ENCODE results near the gene SSX2.
"Not testable (repeated sequence)": the region's sequence is repeated elsewhere in the genome, so short reads cannot be mapped to it uniquely, and the experiment has no call there.

Gene SSX2

GRCh38 chrX:52707078-52707477 lies at the start of gene SSX2:
SSX2 (minus strand) TSS chrX:52707178; CDS start chrX:52705749, 1,429 bp downstream.
- not testable (repeated sequence) for DNase-seq (ENCODE audit: low read depth, low spot score)

- DNase-seq (ENCODE audit: low read depth, low spot score), result not testable (repeated sequence)
These were observed 44.0 kb upstream of the SSX2 start, which contains the start of gene SSX2B for GRCh38 chrX:52750952-52751351. SSX2B (plus strand) TSS chrX:52751252; CDS start chrX:52752681, 1,429 bp downstream.

- not testable (repeated sequence) for DNase-seq (ENCODE audit: low read depth, low spot score)
These were observed 14.9 kb downstream of the SSX2 start for GRCh38 chrX:52692034-52692433.

- not testable (repeated sequence) for DNase-seq (ENCODE audit: low read depth, low spot score)
These were observed 44.8 kb downstream of the SSX2 start for GRCh38 chrX:52662218-52662617.

- not testable (repeated sequence) for DNase-seq (ENCODE audit: low read depth, low spot score)
These were observed 51.5 kb downstream of the SSX2 start for GRCh38 chrX:52655475-52655874.

GRCh38 chrX:52654800-52655199 lies 52.2 kb downstream of the SSX2 start, which contains the start of gene SSX7:
SSX7 (minus strand) TSS chrX:52654900; CDS start chrX:52653472, 1,428 bp downstream.
- not testable (repeated sequence) for DNase-seq (ENCODE audit: low read depth, low spot score)

GRCh38 chrX:52650676-52651075 lies 56.3 kb downstream of the SSX2 start:
- not testable (repeated sequence) for DNase-seq (ENCODE audit: low read depth, low spot score)

- DNase-seq (ENCODE audit: low read depth, low spot score), result not testable (repeated sequence)
These were observed 58.0 kb downstream of the SSX2 start for GRCh38 chrX:52648956-52649355.

Measured in activated CD4-positive, CD25-positive, alpha-beta regulatory T cell treated with anti-CD3 and anti-CD28 coated beads, Interleukin-2, amount 50 U/mL, for 16 hours (primary cell).